ENCODE measurements around the gene ZNF425.

- TF ChIP-seq CTCF (IDR thresholded peaks at IDR 0.05) (no peak), EZH2phosphoT487 (IDR thresholded peaks at IDR 0.05) (no peak)
Observed at GRCh38 chr7:149154056-149154455, 27.9 kb upstream of the ZNF425 start.
